OCI-LY1 (cell line): ENCODE data around the gene SCNN1B.

Experiments
- H2AFZ ChIP-seq: fragments of 200-600 bp; sonication (generic), shearing (Covaris generic); 2 replicates; pipeline ENCODE4 v1.6.0; 2014; ENCODE audit warnings: antibody characterized with exemption, mild to moderate bottlenecking, low read length
- H3F3A ChIP-seq: fragments of 200-600 bp; sonication (generic), shearing (Covaris generic); 2 replicates; pipeline ENCODE4 v1.6.0; 2014; ENCODE audit warnings: mild to moderate bottlenecking, antibody characterized with exemption, low read length, moderate library complexity; ENCODE audit not compliant: insufficient read depth
- H3K27ac ChIP-seq: fragments of 200-600 bp; sonication (generic); 2 replicates; pipeline ENCODE4 v1.5.1; 2014; ENCODE audit warnings: low read length, mixed run types, mild to moderate bottlenecking, low read depth; ENCODE audit not compliant: poor library complexity, severe bottlenecking
- H3K27me3 ChIP-seq: fragments of 200-600 bp; sonication (generic); 2 replicates; pipeline ENCODE4 v1.6.0; 2014; ENCODE audit warnings: antibody characterized with exemption, mild to moderate bottlenecking, low read length, moderate library complexity; ENCODE audit not compliant: insufficient read depth
- H3K36me3 ChIP-seq: fragments of 200-600 bp; sonication (generic); 2 replicates; pipeline ENCODE4 v1.6.1; 2014; ENCODE audit warnings: mild to moderate bottlenecking, antibody characterized with exemption, low read length, moderate library complexity, mixed read lengths; ENCODE audit not compliant: insufficient read depth
- H3K4me1 ChIP-seq: fragments of 200-600 bp; sonication (generic); 2 replicates; pipeline ENCODE4 v1.5.1; 2014; ENCODE audit warnings: mild to moderate bottlenecking, low read length, moderate library complexity; ENCODE audit not compliant: insufficient read depth, severe bottlenecking
- H3K4me2 ChIP-seq: fragments of 200-600 bp; sonication (generic), shearing (Covaris generic); 2 replicates; pipeline ENCODE4 v1.6.1; 2014; ENCODE audit warnings: low read length
- H3K4me3 ChIP-seq: fragments of 200-600 bp; sonication (generic); 2 replicates; pipeline ENCODE4 v1.5.1; 2014; ENCODE audit warnings: low read length, low read depth, mild to moderate bottlenecking, mixed read lengths; ENCODE audit not compliant: poor library complexity, severe bottlenecking
- H3K79me2 ChIP-seq: fragments of 200-600 bp; shearing (Covaris generic); 2 replicates; pipeline ENCODE4 v1.6.1; 2016; ENCODE audit warnings: mixed run types, low read length, mixed read lengths; ENCODE audit not compliant: insufficient read depth
- H3K9ac ChIP-seq: fragments of 200-600 bp; sonication (generic), shearing (Covaris generic); 2 replicates; pipeline ENCODE4 v1.6.1; 2014; ENCODE audit warnings: mild to moderate bottlenecking, low read length, mixed read lengths
- H3K9me2 ChIP-seq: fragments of 200-600 bp; sonication (generic), shearing (Covaris generic); 2 replicates; pipeline ENCODE4 v1.6.1; 2014; ENCODE audit warnings: low read depth, mild to moderate bottlenecking, low read length, mixed read lengths
- H3K9me3 ChIP-seq: fragments of 200-600 bp; shearing (Covaris generic); 2 replicates; pipeline ENCODE4 v1.6.1; 2014; ENCODE audit warnings: low read length, mixed read lengths
- H4K20me1 ChIP-seq: fragments of 200-600 bp; sonication (generic), shearing (Covaris generic); 2 replicates; pipeline ENCODE4 v1.6.0; 2016; ENCODE audit warnings: mild to moderate bottlenecking, low read length; ENCODE audit not compliant: insufficient read depth
- EZH2 ChIP-seq: fragments of 200-600 bp; sonication (generic), shearing (Covaris generic); IDR thresholded peaks from 2 replicates; pipeline ENCODE4 v1.8.0; 2017; ENCODE audit warnings: borderline replicate concordance, mixed run types, mild to moderate bottlenecking, antibody characterized with exemption, low read length, moderate library complexity, mixed read lengths
- TF ChIP-seq, protein P1 (sequence below): fragments of 200-600 bp; sonication (generic), shearing (Covaris generic); IDR thresholded peaks from 2 replicates; pipeline ENCODE4 v1.5.1; 2017; ENCODE audit warnings: mild to moderate bottlenecking, antibody characterized with exemption, low read length, moderate library complexity, mixed read lengths

SCNN1B gene

DNA sequence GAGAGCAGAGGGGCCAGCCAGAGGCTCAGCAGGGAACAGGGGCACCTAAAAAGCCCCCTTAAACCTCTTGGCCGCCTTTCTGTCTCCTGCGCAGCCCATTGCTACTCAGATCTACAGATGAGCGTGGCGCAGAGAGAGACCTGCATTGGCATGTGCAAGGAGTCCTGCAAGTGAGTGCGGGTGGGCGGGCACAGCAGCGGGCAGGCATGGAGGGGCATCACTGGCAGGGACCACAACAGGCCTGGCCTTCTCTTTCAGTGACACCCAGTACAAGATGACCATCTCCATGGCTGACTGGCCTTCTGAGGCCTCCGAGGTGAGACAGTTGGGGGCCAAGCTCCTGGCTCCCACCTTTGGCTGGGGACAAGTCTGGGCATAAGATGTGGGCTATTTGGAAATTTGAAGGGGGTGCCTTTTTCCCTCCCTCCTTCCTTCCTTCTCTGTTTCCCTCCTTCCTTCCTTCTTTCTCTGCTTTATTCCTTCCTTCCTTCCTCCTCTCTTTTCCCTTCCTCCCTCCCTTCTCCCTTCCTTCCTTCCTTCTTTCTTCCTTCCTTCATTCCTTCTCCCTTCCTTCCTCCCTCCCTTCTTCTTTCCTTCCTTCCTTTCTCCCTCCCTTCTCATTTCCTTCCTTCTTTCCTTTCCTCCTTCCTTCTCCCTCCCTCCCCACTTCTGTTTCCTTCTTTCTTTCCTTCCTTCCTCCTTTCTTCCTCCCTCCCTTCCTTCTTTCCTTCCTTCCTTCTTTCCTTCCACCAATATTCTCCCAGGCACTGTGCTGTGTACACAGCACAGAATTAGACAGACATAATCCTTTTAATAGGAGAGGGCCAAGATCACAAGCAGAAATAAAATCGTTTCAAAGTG is 75.2 kb downstream of the SCNN1B start:
- Histone ChIP-seq H4K20me1 (no peaks in the 10 kb centered on the region), H3K9me2 (no peaks in the 10 kb centered on the region), H3K79me2 (no peaks in the 10 kb centered on the region), H3K9ac (no peak overlapping the region), H3K9me3 (no peaks in the 10 kb centered on the region), H3F3A (no peaks in the 10 kb centered on the region), H3K36me3 (no peaks in the 10 kb centered on the region), H3K4me2 (no peak overlapping the region), H3K27ac (no peak overlapping the region), H3K4me1 (no peaks in the 10 kb centered on the region), H3K27me3 (no peaks in the 10 kb centered on the region), H3K4me3 (no peak overlapping the region), H2AFZ (no peak overlapping the region)
- TF ChIP-seq, protein P1, sequence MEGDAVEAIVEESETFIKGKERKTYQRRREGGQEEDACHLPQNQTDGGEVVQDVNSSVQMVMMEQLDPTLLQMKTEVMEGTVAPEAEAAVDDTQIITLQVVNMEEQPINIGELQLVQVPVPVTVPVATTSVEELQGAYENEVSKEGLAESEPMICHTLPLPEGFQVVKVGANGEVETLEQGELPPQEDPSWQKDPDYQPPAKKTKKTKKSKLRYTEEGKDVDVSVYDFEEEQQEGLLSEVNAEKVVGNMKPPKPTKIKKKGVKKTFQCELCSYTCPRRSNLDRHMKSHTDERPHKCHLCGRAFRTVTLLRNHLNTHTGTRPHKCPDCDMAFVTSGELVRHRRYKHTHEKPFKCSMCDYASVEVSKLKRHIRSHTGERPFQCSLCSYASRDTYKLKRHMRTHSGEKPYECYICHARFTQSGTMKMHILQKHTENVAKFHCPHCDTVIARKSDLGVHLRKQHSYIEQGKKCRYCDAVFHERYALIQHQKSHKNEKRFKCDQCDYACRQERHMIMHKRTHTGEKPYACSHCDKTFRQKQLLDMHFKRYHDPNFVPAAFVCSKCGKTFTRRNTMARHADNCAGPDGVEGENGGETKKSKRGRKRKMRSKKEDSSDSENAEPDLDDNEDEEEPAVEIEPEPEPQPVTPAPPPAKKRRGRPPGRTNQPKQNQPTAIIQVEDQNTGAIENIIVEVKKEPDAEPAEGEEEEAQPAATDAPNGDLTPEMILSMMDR: no peak
- no peak for TF ChIP-seq EZH2

DNA sequence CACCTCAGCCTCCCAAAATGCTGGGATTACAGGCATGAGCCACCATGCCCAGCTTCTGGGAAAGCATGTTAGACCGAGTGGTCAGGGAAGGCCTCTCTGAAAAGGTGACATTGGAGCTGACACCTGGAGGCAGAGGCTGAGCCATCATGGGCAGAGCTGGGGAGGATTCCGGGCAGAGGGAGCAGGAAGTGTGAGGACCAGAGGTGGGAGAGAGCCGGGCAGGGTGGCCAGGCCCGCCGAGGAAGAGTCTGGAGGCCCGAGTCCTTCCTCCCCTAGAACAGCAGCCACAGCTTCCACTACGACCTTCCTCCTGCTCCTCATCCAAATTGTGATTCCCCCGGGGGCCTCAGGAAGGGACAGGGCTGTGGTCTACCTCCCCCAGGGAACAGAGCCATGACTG is 76.2 kb downstream of the SCNN1B start:
- Histone ChIP-seq H2AFZ (no peak overlapping the region), H3K4me2 (no peak overlapping the region), H3K9me3 (no peaks in the 10 kb centered on the region), H4K20me1 (no peaks in the 10 kb centered on the region), H3K36me3 (no peaks in the 10 kb centered on the region), H3K27ac (no peak overlapping the region), H3K4me1 (no peaks in the 10 kb centered on the region), H3K9ac (no peak overlapping the region), H3K9me2 (no peaks in the 10 kb centered on the region), H3K4me3 (no peak overlapping the region), H3K79me2 (no peaks in the 10 kb centered on the region), H3K27me3 (no peaks in the 10 kb centered on the region), H3F3A (no peaks in the 10 kb centered on the region)
- TF ChIP-seq EZH2: no peak
- TF ChIP-seq, protein P1: no peak

DNA sequence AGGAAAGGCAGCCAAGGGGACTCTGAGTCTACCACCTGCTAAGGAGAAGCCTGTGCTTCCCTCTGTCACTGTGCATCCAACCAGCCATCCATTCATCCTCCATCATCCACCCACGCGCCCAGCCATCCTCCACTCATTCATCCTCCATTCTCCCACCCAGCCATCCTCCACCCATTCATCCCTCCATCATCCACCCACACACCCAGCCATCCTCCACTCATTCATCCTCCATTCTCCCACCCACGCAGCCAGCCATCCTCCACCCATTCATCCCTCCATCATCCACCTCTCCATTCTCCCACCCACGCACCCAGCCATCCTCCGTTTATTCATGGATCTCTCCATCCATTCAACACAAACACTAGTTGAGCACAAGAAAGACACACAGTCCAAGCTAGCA is 76.8 kb downstream of the SCNN1B start:
- no peaks in the 10 kb centered on the region for H3K79me2 ChIP-seq
- no peaks in the 10 kb centered on the region for H3K4me1 ChIP-seq
- H3K9me2 ChIP-seq: no peaks in the 10 kb centered on the region
- no peaks in the 10 kb centered on the region for H3F3A ChIP-seq
- no peaks in the 10 kb centered on the region for H4K20me1 ChIP-seq
- H3K27ac ChIP-seq: no peak overlapping the region
- H3K4me3 ChIP-seq: no peak overlapping the region
- H2AFZ ChIP-seq: no peak overlapping the region
- H3K27me3 ChIP-seq: no peaks in the 10 kb centered on the region
- H3K4me2 ChIP-seq: no peak overlapping the region
- TF ChIP-seq, protein P1: no peak
- TF ChIP-seq EZH2: no peak
- H3K9ac ChIP-seq: no peak overlapping the region
- H3K36me3 ChIP-seq: no peaks in the 10 kb centered on the region
- H3K9me3 ChIP-seq: no peaks in the 10 kb centered on the region
